ENCODE data around the gene GALNT10.

GRCh38 chr5:154228696-154229095, 38.2 kb downstream of the GALNT10 start:
- no peak for TF ChIP-seq POLR2AphosphoS5 (IDR thresholded peaks at IDR 0.05)
- TF ChIP-seq POLR2A (IDR thresholded peaks at IDR 0.05) = no peak

Data from stomach (tissue), 4 donors.